Dermis blood vessel endothelial cell (primary cell): ENCODE data around the gene BTAF1. TPM values are rescaled to one million over a fixed set of nuclear protein-coding genes. Genes with fewer than 3 reads are reported as not detected.
"Not testable (repeated sequence)": the region's sequence is repeated elsewhere in the genome, so short reads cannot be mapped to it uniquely, and the experiment has no call there.

Experiments
- DNase-seq: peaks from one replicate; pipeline ENCODE4 v3.0.0; 2010
- total RNA-seq: library from RNA; depleted of rRNA; stranded (reverse); fragments of >200 nt; gene quantifications from 2 replicates; pipeline ENCODE4 v1.2.3, GENCODE V29; 2014

Gene BTAF1
- total RNA-seq = 36.0 and 43.9 TPM in 2 replicates

DNA sequence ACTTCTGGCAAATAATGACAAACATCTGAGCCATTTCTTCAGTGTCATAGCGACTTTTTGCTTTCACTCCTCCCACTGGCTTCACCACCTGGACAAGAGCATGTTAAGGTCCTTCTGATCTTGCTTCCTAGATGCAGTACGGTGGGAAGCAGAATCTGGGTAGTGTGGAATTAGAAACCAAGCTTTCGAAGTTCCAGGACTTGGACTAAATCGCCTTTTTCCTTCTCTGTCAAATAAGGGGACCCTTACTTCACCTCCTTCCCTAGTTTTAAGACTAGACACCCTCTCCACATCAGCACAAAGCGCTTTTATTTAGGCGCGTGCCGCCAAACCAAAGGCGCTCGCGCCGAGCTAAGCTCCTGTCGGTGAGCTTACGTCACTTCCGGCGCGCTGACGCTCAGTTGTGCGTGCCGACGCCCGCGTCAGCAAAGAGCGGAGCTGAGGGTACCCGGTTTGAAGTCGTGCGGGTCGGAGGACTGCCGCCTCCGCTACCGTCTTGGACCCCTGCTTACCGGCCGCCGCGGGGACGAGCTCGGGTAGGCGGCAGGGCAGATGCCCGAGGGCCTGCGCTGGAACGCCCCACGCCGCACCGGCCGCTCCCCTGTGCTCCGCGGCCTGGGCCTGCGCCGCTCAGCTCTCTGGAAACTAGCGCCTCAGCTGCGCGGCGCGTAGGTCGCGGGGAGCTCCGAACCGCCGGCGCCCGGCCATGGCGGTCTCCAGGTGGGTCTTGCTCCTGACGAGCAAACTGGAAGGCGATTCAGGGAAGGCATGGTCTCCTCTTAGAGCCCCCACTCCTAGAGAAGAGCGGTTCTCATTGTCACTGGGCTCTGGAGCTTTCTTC, at the start of gene BTAF1:
BTAF1 (plus strand) TSS at position 400 of the 841 bp plus-strand sequence; CDS start at position 707, 307 bp downstream.
- DNase-seq = peak; percentile 97

DNA sequence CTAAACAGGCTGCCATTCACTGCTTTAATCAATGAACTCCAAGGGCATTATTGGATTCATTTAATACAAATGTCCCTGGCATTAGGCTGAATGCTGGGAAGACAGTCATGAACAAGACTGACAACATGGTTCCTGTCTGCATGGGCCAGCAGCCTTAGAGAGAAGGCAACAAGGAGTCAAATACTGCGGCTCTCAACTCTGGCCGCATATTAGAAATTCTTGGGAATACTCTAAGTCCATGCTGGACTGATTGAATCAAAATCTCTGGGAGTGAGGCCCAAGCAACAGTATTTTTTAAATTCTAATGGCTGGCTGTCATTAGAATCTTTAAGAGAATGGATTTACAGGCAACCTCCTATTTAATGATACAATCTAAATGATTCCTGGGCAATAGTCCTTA, 48.4 kb upstream of the BTAF1 start:
- no peak for DNase-seq

DNA sequence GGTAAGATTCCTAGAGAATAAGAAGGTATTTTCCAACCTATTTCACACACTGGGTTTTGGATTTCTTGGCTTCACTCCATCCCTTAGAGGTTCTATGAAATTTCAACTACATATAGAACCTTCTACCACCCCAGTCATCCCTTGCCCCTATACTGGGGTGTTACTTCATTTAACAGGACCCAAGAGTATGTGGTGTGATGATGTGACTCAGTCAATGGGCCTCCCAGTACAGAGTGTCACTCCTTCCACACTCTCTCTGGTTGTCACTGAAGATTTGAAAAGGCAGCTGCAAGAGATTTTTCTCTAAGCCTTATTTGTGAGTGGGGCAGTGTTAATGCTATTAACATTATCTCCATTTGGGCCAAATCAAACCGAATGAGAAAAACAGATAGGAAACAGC, 47.8 kb upstream of the BTAF1 start:
- no peak for DNase-seq

DNA sequence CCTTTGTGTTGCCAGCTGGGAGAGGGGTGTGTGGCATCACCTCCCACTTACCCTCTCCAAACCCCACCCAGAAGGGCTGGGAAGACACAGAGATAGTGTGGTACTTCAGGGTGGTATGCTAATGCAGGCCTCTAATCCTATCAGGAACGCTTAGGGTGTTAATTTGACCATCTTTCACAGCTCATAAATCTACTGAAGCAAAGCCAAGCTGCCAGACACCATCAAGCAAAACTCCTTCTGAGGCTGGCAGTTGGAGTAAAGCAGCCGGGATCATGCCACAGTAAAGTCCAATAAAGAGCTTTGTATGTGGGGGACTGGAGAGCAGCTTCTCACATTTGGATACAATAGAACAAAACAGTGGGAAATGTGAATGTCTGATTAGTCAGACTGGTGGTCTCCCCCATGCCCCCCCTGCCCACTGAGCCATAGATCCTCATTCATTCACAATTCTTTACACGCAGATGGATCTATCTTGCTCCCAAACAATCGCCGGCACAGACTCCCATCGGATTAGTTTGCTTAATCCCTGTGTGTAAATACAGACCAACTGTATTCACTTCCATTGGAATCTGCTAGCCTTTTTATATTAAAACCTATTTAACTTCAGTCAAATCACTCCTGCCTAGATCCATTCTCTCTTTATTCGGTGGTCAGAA, 43.9 kb upstream of the BTAF1 start:
- DNase-seq = no peak

DNA sequence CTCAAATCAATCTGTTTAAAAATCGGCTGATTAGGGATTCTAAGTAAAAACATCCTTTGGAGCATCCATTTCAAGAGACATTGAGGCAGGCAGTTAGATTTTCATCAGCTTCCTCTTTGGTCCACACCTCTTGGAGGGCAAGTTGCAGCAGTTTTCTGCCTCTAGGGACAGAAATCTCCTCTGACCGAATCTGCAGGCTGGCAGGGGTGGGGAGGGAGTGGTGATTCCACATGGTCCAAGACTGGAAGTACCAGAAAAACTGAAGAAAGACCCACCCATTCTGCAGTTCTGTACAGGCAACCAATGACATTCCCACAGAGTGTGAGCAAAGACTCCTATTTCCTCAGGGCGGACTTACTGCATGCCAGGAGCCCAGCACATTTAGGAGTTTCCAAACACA, 43.3 kb upstream of the BTAF1 start:
- no peak for DNase-seq

DNA sequence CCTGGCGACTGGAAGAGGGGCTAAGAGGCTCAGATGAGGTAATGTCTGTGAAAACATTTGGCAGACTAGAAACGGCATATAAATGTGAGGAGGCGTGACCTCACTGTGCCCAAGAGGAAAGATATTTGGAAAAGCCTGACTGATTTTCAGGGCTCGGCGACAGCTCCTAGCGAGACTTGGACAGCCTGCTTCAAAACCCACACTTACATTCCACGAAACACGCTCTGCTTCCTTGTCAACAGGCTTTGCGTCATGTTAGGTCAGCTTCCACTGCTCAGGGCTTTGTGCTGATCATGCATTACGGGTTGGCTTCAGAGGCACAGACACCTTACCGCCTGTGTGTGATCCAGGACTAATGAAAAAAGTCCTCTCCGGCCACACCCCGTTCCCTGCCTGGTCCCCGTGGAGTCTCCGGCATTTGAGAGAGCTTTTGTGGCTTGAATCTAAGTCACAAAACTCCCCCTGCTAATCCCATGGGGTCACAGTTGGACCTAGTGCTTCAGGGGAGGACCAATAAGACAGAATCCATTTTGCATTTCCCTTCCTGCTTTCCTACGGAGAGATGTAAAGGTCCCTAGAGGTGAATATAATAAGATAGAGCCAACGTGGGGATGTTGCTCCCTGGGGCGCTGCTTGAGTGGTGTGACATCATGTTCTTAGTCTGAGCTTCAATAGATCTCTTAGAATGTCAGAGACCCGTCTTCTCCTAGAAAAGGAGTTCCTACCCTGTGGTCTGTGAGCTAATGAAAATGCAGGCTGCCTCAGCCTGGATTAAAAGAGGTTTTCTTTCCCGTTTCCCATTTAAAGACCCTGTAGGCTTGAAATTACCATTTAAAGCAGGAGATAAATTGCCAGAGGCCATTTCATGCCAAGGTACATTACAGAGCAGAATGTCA, 39.8 kb upstream of the BTAF1 start:
- peak; percentile 26 for DNase-seq

DNA sequence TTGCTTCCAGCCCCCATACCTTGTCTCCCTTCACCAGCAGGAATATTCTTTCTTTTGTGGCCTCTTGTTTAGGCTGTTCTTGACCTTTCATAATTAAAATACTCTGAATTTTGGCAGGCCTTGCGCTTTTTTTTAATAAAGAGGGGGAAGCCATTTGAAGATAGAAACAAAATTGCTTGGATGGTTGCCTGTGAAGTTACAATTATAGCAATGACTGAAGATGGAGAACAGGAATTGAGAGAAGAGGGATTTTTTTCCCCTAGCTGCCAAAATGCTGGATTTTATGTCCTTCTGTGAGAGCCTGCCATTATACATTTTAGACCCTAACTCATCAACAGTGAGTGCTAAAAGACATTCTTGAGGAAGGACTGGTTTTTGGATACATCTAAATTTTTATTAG, 39.0 kb upstream of the BTAF1 start:
- no peak for DNase-seq

DNA sequence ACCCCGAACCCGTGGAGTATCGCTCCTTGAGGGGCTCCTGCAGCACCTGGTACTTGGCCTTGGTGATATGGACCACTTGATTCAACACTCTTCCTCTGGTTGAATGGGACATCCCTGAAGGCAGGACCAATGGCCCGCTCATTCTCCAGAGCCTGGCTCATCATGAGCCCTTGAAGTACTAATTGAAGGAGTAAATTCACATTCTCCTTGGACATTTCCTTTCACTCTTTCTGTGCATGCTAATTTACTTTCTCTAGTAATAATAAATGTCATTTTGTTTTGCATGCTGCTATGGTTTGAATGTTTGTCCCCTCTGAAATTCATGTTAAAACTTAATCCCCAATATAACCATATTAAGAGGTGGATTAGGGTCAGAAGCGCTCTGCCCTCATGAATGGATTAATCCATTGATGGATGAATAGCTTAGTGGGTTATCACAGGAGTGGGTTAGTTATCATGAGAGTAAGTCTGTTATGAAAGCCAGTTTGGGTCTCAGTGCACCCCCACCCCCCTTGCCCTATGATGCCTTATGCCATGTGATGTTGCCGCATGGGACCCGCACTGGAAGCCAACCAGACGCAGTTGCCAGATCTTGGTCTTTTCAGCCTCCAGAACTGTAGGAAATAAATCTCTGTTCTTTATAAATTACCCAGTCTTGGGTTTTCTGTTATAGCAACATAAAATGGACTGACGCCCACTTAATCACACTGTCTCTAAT, 38.0 kb upstream of the BTAF1 start:
- no peak for DNase-seq

DNA sequence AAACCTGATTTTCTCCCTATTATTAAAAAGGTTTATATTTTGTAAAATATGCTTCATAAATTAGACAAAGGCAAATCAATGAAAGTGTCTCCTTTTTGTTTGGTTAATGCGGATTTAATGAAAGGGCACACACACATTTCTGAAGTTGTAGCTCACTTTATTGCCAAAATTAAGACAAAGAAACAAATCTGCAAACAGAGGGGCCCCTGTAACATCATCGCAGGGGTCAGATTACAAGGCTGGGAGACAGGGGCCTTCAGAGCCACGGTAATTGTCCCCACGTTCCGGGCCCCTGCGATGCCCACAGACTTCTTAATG, 36.7 kb upstream of the BTAF1 start:
- DNase-seq = no peak

DNA sequence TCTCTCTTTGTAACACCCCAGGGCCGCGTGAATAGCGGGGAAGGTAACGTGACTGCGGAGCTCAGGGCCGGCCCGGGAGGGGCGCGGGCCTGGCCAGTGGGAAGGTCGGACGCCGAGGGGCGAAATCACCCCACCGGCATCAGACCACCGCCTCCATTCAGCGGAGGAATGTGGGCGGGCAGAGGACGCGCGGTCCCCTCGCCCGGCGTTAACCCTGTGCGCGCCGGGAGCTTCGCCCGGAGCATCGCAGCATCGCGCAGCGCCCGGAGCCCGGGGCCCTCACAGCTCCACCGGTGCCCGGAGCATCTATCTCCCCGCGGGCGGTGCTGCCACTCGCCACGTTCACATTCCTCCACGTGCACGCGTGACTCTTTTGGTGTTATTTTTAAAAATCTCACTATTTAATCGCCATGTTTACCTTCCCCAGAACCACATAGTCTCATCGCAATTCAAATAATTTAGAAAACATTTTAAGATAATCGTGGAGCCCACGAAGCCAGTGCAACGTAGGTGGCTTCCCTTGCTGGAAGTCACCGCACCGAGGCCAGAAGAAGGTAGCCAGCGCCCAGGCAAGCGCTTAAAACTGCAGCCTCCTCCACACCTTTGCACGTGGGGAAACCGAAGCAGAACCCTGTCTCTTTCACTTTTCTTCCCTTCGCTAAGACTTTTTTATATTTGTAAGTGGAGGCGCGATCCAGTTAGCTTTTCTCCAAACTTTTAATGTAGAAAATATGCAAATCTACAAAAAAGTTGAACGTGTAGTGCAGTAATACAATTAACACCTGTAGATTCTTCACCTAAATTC, 36.1 kb upstream of the BTAF1 start:
- DNase-seq = peak; percentile 40

DNA sequence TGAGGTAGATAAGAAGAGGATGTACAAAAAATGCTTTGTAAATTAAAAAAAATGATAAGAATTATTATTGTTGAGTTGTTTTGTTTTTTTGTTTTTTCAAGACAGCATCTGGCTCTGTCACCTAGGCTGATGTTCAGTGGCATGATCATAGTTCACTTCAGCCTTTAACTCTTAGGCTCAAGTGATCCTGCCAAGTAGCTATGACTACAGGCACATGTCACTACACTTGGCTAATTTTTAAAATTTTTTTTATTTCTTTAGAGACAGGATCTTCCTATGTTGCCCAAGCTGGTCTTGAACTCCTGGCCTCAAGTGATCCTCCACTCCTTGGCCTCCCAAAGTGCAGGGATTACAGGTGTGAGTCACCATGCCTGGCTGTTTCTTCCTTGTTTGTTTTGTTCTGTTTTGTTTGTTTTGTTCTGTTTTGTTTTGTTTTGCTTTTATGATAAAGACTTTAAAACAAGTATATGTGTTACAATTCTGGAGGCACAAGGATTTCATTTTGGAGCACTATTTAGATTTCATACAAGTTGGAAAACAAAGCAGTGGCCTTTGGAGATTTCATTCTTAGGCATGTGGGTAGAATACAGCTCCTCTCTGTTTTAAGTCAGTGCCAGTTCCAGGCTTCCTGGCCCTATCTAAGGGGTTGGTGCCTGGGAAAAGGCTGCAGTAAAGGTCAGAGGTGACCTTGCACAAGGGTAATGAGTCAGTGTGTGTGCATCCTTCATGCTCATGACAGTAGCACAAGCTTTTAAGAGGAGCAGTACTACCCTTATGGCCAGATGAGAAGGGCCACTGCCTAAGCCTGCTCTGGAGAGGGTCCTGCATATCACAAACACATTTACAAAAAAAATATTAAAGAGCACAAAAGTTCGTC, 32.2 kb upstream of the BTAF1 start:
- DNase-seq = peak; percentile 81

DNA sequence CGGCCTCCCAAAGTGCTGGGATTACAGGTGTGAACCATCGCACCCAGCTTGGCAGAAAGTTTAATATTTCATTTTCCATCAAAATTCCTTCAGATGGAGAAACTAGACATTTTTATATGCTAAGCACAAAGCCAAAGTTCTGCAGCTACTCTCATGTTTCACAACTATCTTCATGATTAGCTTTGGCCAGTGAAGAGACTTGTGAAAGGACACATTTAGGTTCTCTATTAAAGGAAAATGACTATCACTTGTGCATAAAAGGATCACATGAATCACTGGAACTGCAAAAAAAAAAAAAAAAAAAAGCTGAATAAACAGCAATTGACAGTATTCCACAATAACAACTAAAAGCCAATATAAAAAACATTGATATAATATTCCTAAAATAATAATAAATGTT, 30.5 kb upstream of the BTAF1 start:
- DNase-seq = no peak

DNA sequence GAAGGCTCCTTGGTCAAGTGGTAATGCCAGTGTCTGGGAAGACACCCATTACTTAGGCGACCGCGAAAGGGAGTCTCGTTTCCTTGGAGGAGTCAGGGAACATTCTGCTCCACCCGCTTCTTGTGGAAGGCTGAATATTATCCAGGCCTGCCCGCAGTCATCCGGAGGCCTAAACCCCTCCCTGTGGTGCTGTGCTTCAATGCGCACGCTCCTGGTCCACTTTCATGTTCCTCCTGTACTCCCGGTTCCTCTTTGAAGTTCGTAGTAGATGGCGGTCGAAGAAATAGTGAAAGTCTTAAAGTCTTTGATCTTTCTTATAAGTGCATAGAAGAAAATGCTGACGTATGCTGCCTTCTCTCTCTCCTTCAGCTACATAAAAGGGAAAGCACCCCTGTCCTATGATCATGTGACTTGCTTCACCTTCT, 29.3 kb upstream of the BTAF1 start:
- not testable (repeated sequence) for DNase-seq

DNA sequence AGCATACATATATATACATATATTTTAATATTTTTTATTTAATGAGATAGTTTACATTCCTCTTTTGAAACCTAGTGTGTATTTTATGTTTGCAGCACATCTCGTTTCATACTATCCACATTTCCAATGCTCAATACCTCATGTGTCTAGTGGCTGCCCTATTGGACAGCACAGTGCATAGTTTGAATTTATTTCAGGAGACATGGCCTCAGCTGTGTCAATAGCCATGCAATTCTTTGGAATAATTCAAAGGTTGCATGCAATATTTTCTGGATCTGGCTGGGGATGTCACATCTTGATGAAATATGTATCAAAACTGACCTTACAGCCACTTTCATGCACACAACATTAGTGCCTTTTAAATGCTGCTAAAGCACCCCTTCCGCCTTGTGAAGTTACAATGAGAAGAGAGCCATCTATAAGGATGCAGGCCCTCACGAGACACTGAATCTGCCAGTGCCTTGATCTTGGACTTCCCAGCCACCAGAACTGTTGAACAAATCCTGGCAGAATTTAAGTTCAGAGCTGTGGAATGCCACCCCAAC, 27.3 kb upstream of the BTAF1 start:
- no peak for DNase-seq

DNA sequence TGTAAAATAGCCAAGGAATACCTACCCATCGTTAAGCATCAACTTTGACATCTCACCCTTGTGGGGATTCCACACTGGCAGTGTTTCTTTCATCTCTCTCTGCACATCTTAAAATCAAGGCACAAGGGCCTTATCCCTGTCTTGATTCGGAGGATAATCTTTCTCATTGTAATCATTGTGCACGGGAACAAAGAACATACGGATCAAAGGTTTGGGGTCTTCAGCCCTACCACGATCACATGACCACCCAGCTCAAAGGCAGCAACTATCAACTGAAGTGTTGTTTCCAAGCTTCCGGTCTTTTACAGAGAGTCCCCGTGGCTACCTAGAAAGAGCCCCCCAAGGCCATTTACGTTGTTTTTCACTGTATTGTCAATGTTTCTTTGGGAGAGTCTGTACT, 26.1 kb upstream of the BTAF1 start:
- no peak for DNase-seq

DNA sequence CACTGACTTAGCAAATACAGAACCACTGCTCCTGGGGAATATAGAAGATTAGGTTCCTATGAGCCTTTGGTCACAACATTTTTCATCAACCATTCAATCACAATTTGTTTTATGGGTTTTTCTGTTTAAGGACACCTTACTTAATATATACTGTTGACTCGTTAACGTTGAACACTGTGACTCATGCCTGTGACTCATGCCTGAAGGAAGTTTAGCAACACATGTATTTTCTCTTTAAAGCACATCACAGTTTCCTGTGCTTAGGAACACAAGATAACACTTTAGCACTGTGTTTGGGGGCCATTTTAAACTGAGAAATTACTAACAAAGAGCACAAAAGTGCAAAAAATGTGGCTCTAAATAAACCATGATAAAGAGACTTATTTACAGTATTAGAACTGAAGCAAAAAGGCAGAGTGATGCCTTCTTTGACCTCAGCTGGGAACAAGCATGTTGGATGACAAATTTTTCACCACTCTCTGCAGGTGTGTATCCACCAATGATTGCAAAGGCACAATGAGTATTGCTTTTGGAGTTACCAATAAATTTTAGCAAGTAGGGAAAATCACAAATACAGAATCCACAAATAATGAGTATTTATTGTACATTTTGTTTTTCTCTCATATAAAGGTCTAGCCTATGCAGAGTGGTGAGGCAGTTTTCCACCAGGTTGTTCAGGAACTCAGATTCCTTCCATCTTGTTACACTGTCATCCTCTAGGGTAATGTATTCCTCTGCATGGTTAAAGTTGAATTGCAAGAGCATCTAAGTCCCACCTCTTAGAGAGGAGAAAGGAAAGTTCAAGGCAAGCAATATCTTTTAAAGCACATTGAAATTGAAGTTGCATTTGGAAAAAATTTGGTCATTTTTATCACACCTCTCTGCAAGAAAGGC, 21.5 kb upstream of the BTAF1 start:
- peak; percentile 94 for DNase-seq

DNA sequence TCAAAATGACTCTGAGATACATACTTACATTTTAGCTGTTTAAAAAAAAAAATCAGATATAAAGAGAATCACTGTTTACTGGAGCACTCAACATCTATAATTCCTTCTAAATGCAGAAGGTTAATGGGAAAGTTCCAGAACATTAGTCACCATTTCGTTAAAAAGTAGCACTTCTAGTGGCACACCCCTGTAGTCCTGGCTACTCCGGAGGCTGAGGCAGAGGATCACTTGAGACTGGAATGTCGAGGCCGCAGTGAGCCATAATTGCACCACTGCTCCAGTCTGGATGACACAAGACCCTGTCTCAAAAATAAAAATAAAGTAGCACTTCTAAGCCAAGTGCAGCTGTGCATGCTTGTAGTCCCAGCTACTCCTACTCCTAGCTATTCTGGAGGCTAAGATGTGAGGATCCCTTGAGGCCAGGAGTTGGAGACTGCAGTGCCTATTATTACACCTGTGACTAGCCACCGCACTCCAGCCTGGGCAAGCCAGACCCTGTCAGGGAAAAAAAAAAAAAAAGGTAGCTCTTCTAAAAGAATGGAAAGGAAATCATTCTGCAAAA, 16.5 kb upstream of the BTAF1 start:
- DNase-seq = no peak

DNA sequence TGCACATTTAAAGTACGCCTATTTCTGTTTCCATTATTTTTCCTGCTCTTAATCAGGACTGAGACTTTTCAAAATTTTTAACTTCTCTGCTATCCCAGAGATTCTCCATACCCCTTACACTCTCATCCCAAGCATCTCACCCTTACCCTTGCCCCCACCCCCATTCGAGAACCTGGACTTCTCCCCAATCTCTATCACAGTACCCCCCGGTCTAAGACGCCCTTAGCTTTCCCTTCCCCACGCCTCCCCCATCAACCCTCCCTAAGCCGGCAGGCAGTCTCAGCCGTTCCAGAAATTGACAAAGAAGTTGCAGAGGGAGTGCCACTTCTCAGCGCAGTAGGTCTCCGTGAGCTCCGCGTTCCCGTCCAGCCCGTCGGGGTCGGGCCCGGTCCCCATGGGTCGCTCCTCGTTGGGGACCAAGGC, 15.6 kb upstream of the BTAF1 start:
- DNase-seq = no peak
